HepG2 (cell line): ENCODE data around the gene KSR1. TPM values are rescaled to one million over a fixed set of nuclear protein-coding genes. Genes with fewer than 3 reads are reported as not detected.

Source experiments
- ATAC-seq: fragments of 200-7000 bp; cut with Tn5 transposase; 3 replicates; pipeline ENCODE4 v1.9.1; 2020; ENCODE audit warnings: mild to moderate bottlenecking, moderate library complexity
- BruUV-seq: library from RNA; stranded (reverse); fragments of 400-500 nt; replicated peaks from 2 replicates; lab custom pipeline; 2021; lab: Mats Ljungman, UMichigan
- CTCF ChIA-PET: fragments of 300-600 bp; formaldehyde crosslinking; extraction: SDS; loops from one replicate; lab custom pipeline; 2021; ENCODE audit warnings: low total read pairs, inconsistent platforms, low intra/inter-chr PET ratio; lab: Yijun Ruan, JAX
- POLR2A ChIA-PET: fragments of 350-600 bp; sonication (Branson Sonifier 250); formaldehyde crosslinking; loops from one replicate; lab custom pipeline; 2020; ENCODE audit warnings: antibody characterized with exemption, inconsistent platforms; lab: Yijun Ruan, JAX
- DNase-seq: peaks from one replicate; pipeline ENCODE4 v3.0.0-alpha.2; 2015; ENCODE audit warnings: low spot score
- FAIRE-seq: peaks from 3 replicates; lab custom pipeline; 2011; peaks lifted over from hg19 to GRCh38; lab: Jason Lieb, UNC
- H2AFZ ChIP-seq: one replicate; pipeline ENCODE4 v1.6.1; 2011; ENCODE audit warnings: low read length, inconsistent platforms
- H3K27ac ChIP-seq: fragments of 300-600 bp; 3 replicates; pipeline ENCODE4 v1.8.0; 2011; ENCODE audit warnings: mixed run types, mild to moderate bottlenecking, mixed read lengths, low read length, inconsistent platforms; ENCODE audit not compliant: insufficient read depth; ENCODE audit errors: extremely low read length
- H3K27me3 ChIP-seq, 2 experiments: fragments of 200-600 bp in 1 of 2; 2 replicates in 1 of 2; 3 replicates in 1 of 2; pipeline versions ENCODE4 v1.6.0 to v1.8.0; 2011; ENCODE audit warnings: low read length in 2 of 2, mild to moderate bottlenecking in 2 of 2, moderate library complexity in 2 of 2, inconsistent platforms in 1 of 2; ENCODE audit not compliant: insufficient read depth in 2 of 2, control insufficient read depth in 1 of 2
- H3K36me3 ChIP-seq, 2 experiments: fragments of 200-600 bp in 1 of 2; replicated peaks in 1 of 2; 2 replicates in 1 of 2; 3 replicates in 1 of 2; pipeline versions ENCODE4 v1.5.1 to v1.8.0; 2011; ENCODE audit warnings: low read length in 2 of 2, inconsistent platforms in 1 of 2; ENCODE audit not compliant: insufficient read depth in 2 of 2, control insufficient read depth in 1 of 2
- H3K4me1 ChIP-seq: 2 replicates; pipeline ENCODE4 v1.5.1; 2012; ENCODE audit warnings: low read length, inconsistent platforms; ENCODE audit not compliant: insufficient read depth
- H3K4me2 ChIP-seq: 2 replicates; pipeline ENCODE4 v1.6.0; 2011; ENCODE audit warnings: low read depth, low read length, inconsistent platforms
- H3K4me3 ChIP-seq, 3 experiments: fragments of 200-600 bp in 1 of 3; sonication (generic), shearing (Covaris generic) in 1 of 3; replicated peaks in 1 of 3; 2 replicates each; pipeline ENCODE4 v1.5.1; 2011 to 2016; ENCODE audit warnings: low read length in 3 of 3, inconsistent platforms in 2 of 3, low read depth in 2 of 3, mild to moderate bottlenecking in 2 of 3, control low read depth in 1 of 3, mixed read lengths in 1 of 3; ENCODE audit not compliant: insufficient read depth in 1 of 3
- H3K79me2 ChIP-seq: one replicate; pipeline ENCODE4 v1.6.1; 2011; ENCODE audit warnings: low read length, inconsistent platforms; ENCODE audit not compliant: insufficient read depth
- H3K9ac ChIP-seq: 2 replicates; pipeline ENCODE4 v1.6.0; 2011; ENCODE audit warnings: mild to moderate bottlenecking, low read depth, low read length, inconsistent platforms; ENCODE audit not compliant: insufficient read depth
- H3K9me3 ChIP-seq: 2 replicates; pipeline ENCODE4 v1.5.1; 2012; ENCODE audit warnings: mild to moderate bottlenecking, low read length
- H4K20me1 ChIP-seq: 2 replicates; pipeline ENCODE4 v1.6.0; 2011; ENCODE audit warnings: inconsistent platforms, mild to moderate bottlenecking, low read length, moderate library complexity; ENCODE audit not compliant: insufficient read depth
- ARNT ChIP-seq: fragments of 450-650 bp; IDR thresholded peaks from 2 replicates; pipeline ENCODE4 v1.6.1; 2017
- CHCHD3 ChIP-seq: sonication (generic); formaldehyde crosslinking; IDR thresholded peaks from 2 replicates; pipeline ENCODE4 v1.8.0; 2022; ENCODE audit warnings: mild to moderate bottlenecking, missing genetic modification reagents, moderate library complexity
- CREB3 ChIP-seq: sonication (generic); formaldehyde crosslinking; IDR thresholded peaks from 2 replicates; pipeline ENCODE4 v1.5.0; 2020; ENCODE audit warnings: missing genetic modification reagents
- DR1 ChIP-seq: sonication (generic); formaldehyde crosslinking; IDR thresholded peaks from 2 replicates; pipeline ENCODE4 v1.8.0; 2021; ENCODE audit warnings: mild to moderate bottlenecking, missing genetic modification reagents, inconsistent platforms
- JUNB ChIP-seq: sonication (generic); formaldehyde crosslinking; IDR thresholded peaks from 2 replicates; pipeline ENCODE4 v1.8.0; 2022; ENCODE audit warnings: missing genetic modification reagents, mild to moderate bottlenecking, borderline replicate concordance
- KLF11 ChIP-seq: IDR thresholded peaks from 2 replicates; pipeline ENCODE4 v1.6.1; 2016; ENCODE audit warnings: missing compliant biosample characterization
- LBX2 ChIP-seq: sonication (generic); formaldehyde crosslinking; IDR thresholded peaks from 2 replicates; pipeline ENCODE4 v1.5.0; 2020; ENCODE audit warnings: missing genetic modification reagents, mild to moderate bottlenecking, borderline replicate concordance
- NFIB ChIP-seq: sonication (generic); formaldehyde crosslinking; IDR thresholded peaks from 2 replicates; pipeline ENCODE4 v1.9.0; 2021; ENCODE audit warnings: missing genetic modification reagents, mild to moderate bottlenecking, borderline replicate concordance
- RARA ChIP-seq: IDR thresholded peaks from 2 replicates; pipeline ENCODE4 v1.6.1; 2016; ENCODE audit warnings: missing genetic modification reagents, missing compliant biosample characterization
- RNF219 ChIP-seq: sonication (generic); formaldehyde crosslinking; IDR thresholded peaks from 2 replicates; pipeline ENCODE4 v1.5.0; 2020; ENCODE audit warnings: mild to moderate bottlenecking, missing genetic modification reagents
- SETDB1 ChIP-seq: sonication (generic); formaldehyde crosslinking; IDR thresholded peaks from 2 replicates; pipeline ENCODE4 v1.5.1; 2020; ENCODE audit warnings: missing genetic modification reagents, mild to moderate bottlenecking, borderline replicate concordance
- SMAD9 ChIP-seq: sonication (generic); formaldehyde crosslinking; IDR thresholded peaks from 2 replicates; pipeline ENCODE4 v1.5.1; 2020; ENCODE audit warnings: mild to moderate bottlenecking, missing genetic modification reagents
- SRF ChIP-seq: IDR thresholded peaks from 2 replicates; pipeline ENCODE4 v1.6.1; 2011; ENCODE audit warnings: mild to moderate bottlenecking, low read depth, low read length, moderate library complexity
- ZNF562 ChIP-seq: sonication (generic); formaldehyde crosslinking; IDR thresholded peaks from 2 replicates; pipeline ENCODE4 v1.8.0; 2022; ENCODE audit warnings: missing genetic modification reagents, borderline replicate concordance
- WGBS: methylation state at CpG from one replicate; pipeline ENCODE4 v1.1.6; 2017; ENCODE audit warnings: low lambda C conversion rate; 5-methylcytosine and 5-hydroxymethylcytosine counted together
- in situ Hi-C: cut with HindIII; loops from 2 replicates; pipeline ENCODE4 v1.10.0; 2017; ENCODE audit warnings: low pct_unique_long_range_greater_than_20kb; ENCODE audit not compliant: extremely low pct_ligation_motif_present
- intact Hi-C: fragments of 100-400 bp; cut with micrococcal nuclease; formaldehyde crosslinking; loops from one replicate; pipeline ENCODE4 v1.10.0; 2022; ENCODE audit not compliant: unreplicated experiment
- polyA plus RNA-seq, 8 experiments: library from polyadenylated mRNA; depleted of rRNA in 3 of 8; stranded (reverse) in 7 of 8; unstranded in 1 of 8; fragments of >200 nt; fragmentation: Illumina TruSeq in 4 of 8; extraction: Trizol in 4 of 8; gene quantifications; 2 replicates each; pipeline versions ENCODE4 v1.2.1 to v1.2.3, GENCODE V29; 2011 to 2016; ENCODE audit warnings: low read depth in 4 of 8, missing spikeins in 1 of 8, mixed read lengths in 1 of 8; ENCODE audit not compliant: insufficient read depth in 1 of 8
- total RNA-seq, 5 experiments: library from RNA; depleted of rRNA; stranded (reverse); fragments of >200 nt; fragmentation: Illumina TruSeq; extraction: Trizol; gene quantifications; 2 replicates each; pipeline ENCODE4 v1.2.3, GENCODE V29; 2016; ENCODE audit warnings: low read depth in 1 of 5
- TF ChIP-seq, protein P1 (sequence below): sonication (generic); formaldehyde crosslinking; conservative IDR thresholded peaks from 2 replicates; pipeline ENCODE4 v1.4.0; 2020; ENCODE audit warnings: missing genetic modification reagents
- TF ChIP-seq, protein P2 (sequence below): sonication (generic); formaldehyde crosslinking; IDR thresholded peaks from 2 replicates; pipeline ENCODE4 v1.5.0; 2020; ENCODE audit warnings: mild to moderate bottlenecking, missing genetic modification reagents
- TF ChIP-seq, protein P3 (sequence below): sonication (generic); formaldehyde crosslinking; IDR thresholded peaks from 2 replicates; pipeline ENCODE4 v1.4.0; 2020; ENCODE audit warnings: missing genetic modification reagents

The KSR1 gene
- total and polyA plus RNA-seq, 2 of the 13 experiments (the other 11 are each of a cell fraction or from before 2014, with no cell fraction given): 10.1 to 16.6 TPM

DNA sequence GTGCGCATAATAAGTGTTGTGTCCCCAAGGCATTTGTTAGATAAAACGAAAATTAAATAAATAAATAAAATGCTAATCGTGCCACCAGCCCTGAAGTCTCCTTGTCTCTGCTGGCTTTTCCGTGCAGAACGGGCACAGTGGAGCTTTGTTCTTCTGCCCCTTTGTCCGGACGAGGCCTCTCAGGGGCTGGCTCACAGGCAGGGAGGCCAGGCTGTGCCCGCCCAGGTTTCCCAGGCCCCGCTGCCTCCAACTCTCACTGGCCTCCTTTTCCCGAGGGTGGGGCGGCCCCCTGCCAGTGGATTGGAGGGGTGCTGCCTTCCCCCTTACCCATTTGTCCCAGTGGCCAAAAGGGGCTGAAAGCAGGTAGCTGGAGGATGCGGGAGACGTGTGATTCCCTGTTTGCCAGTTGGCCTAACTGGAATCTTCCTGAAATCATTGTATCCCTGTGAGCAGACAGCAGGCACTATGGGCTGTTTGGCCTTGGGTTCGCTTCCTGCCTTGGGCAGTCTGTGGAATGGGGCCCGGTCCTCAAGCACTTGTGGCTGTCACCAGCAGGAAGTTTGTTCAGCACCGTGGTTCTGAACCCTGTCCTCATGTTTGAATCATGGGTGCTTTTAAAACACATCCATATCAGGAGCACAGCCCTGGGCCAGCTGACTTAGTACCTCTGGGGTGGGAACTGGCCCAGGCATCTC lies 64.4 kb downstream of the KSR1 start:
- Histone ChIP-seq H3K4me2 (peak overlapping the region; percentile 73), H3K27ac (peak overlapping the region; percentile 75), H3K79me2 (peaks cover 45% of the 10 kb centered on the region), H3K4me3 (peak overlapping the region in 2 of 3 experiments; percentile 35 to 58; a peak in 4 of 6 replicates), H3K9me3 (no peaks in the 10 kb centered on the region), H2AFZ (no peak overlapping the region), H3K36me3 (no peaks in the 10 kb centered on the region), H4K20me1 (no peaks in the 10 kb centered on the region), H3K4me1 (peaks cover 72% of the 10 kb centered on the region), H3K27me3 (no peaks in the 10 kb centered on the region), H3K9ac (peak overlapping the region; percentile 67)
- 11% methylated on average over 11 of the region's 16 CpGs for WGBS
- in situ Hi-C loops (no loop called here), intact Hi-C loops (no loop called here)
- CTCF ChIA-PET: no interaction called here
- POLR2A ChIA-PET: interaction anchor here (0.7 to 2.6 kb wide), 12 partner anchors 9 to 61 kb away, joined by 3 to 15 read pairs (median 6); no protein-coding TSS in a partner anchor
- TSS peak; percentile 72 for BruUV-seq
- ATAC-seq: peak; percentile 84
- peak; percentile 74 for DNase-seq
- peak; percentile 77 for FAIRE-seq
- TF ChIP-seq RARA (CRISPR knock-in tag) (peak; percentile 66), ARNT (no peak), NFIB (CRISPR knock-in tag) (no peak), SMAD9 (CRISPR knock-in tag) (no peak), ZNF562 (CRISPR knock-in tag) (no peak), DR1 (no peak), CHCHD3 (no peak), SRF (no peak), RNF219 (CRISPR knock-in tag) (no peak), KLF11 (CRISPR knock-in tag) (no peak), CREB3 (no peak), SETDB1 (CRISPR knock-in tag) (0 out of 2 replicates have a peak, but pooled peaks have one; percentile 29), LBX2 (CRISPR knock-in tag) (no peak), JUNB (CRISPR knock-in tag) (no peak)
- TF ChIP-seq, protein P1, sequence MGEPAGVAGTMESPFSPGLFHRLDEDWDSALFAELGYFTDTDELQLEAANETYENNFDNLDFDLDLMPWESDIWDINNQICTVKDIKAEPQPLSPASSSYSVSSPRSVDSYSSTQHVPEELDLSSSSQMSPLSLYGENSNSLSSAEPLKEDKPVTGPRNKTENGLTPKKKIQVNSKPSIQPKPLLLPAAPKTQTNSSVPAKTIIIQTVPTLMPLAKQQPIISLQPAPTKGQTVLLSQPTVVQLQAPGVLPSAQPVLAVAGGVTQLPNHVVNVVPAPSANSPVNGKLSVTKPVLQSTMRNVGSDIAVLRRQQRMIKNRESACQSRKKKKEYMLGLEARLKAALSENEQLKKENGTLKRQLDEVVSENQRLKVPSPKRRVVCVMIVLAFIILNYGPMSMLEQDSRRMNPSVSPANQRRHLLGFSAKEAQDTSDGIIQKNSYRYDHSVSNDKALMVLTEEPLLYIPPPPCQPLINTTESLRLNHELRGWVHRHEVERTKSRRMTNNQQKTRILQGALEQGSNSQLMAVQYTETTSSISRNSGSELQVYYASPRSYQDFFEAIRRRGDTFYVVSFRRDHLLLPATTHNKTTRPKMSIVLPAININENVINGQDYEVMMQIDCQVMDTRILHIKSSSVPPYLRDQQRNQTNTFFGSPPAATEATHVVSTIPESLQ (CRISPR knock-in tag): no peak
- TF ChIP-seq, protein P2, sequence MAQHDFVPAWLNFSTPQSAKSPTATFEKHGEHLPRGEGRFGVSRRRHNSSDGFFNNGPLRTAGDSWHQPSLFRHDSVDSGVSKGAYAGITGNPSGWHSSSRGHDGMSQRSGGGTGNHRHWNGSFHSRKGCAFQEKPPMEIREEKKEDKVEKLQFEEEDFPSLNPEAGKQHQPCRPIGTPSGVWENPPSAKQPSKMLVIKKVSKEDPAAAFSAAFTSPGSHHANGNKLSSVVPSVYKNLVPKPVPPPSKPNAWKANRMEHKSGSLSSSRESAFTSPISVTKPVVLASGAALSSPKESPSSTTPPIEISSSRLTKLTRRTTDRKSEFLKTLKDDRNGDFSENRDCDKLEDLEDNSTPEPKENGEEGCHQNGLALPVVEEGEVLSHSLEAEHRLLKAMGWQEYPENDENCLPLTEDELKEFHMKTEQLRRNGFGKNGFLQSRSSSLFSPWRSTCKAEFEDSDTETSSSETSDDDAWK (CRISPR knock-in tag): no peak
- TF ChIP-seq, protein P3, sequence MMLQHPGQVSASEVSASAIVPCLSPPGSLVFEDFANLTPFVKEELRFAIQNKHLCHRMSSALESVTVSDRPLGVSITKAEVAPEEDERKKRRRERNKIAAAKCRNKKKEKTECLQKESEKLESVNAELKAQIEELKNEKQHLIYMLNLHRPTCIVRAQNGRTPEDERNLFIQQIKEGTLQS (CRISPR knock-in tag): 0 out of 2 replicates have a peak, but pooled peaks have one; percentile 19
